ENCODE results near the gene SELENOO. TPM values are rescaled to one million over a fixed set of nuclear protein-coding genes. Genes with fewer than 3 reads are reported as not detected.
A peak's percentile ranks its signal among the peaks of the same experiment; 100 is the strongest.

SELENOO gene
- total and polyA plus RNA-seq, 12 donors: 9.6 to 29.8 (median 12.2) TPM

- Histone ChIP-seq H3K4me3 (peak within 1 kb of the TSS; percentile 52 to 94 (median 77)), H3K27me3 (no peaks in the 10 kb centered on the region), H3K27ac (peak within 1 kb of the TSS; percentile 19 to 85 (median 72)), H3K4me1 (peaks cover 13 to 48% (median 33%) of the 10 kb centered on the region in 9 donors), H3K36me3 (peaks cover 0 to 41% (median 0%) of the 10 kb centered on the region in 9 donors), H3K9me3 (no peaks in the 10 kb centered on the region)
- TF ChIP-seq, protein P1, sequence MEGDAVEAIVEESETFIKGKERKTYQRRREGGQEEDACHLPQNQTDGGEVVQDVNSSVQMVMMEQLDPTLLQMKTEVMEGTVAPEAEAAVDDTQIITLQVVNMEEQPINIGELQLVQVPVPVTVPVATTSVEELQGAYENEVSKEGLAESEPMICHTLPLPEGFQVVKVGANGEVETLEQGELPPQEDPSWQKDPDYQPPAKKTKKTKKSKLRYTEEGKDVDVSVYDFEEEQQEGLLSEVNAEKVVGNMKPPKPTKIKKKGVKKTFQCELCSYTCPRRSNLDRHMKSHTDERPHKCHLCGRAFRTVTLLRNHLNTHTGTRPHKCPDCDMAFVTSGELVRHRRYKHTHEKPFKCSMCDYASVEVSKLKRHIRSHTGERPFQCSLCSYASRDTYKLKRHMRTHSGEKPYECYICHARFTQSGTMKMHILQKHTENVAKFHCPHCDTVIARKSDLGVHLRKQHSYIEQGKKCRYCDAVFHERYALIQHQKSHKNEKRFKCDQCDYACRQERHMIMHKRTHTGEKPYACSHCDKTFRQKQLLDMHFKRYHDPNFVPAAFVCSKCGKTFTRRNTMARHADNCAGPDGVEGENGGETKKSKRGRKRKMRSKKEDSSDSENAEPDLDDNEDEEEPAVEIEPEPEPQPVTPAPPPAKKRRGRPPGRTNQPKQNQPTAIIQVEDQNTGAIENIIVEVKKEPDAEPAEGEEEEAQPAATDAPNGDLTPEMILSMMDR (IDR thresholded peaks at IDR 0.05): no peak
- ATAC-seq (peak; percentile 64 to 86 (median 74)), DNase-seq (peak; percentile 69 to 85)
- intact Hi-C loops (cut with DNase I): loop anchor here in 7 of 10 donors (5.0 kb wide), 4 partner anchors 76 to 246 kb away; partner anchors contain the start of genes DENND6B (in 3 of the 7) and PPP6R2 (in 2 of the 7)
- 1 to 2% methylated on average over 70 to 81 of the region's 81 CpGs for WGBS, 2 donors
Measured at GRCh38 chr22:50250555-50251476, 50.0 kb downstream of the SELENOO start, which contains the start of gene HDAC10. Gene HDAC10, minus strand, starts transcription at chr22:50251265. Its CDS starts 233 bp downstream, at chr22:50251032.

DNA sequence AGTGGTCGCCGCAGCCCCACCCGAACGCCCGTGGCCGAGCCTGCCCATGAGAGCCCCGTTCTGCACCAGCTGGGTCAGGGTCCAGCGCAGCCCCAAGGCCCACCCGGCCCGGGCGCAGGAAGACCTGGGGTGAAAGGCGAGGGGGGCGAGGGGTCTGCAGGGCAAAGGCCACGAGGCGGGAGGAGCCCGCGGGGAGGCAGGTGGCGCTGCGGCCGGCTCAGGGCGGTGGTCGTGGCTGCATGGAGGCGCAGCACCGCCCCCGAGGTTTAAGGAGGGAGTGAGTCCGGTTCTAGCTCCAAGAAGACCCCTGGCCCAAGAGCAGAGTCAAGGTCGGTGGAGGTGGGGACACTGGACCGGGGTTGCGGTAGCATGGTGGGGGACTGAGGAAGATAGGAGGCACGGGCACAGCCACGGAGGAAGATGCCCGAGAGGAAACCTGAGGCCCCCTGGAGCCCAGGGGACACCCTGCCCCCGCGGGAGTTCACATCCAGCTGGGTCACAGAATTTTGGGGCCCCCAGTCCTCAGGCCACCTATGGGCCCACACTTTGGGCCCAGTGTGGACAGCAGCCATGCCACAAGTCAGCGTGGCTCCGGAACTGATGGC lies 50.8 kb downstream of the SELENOO start:
- H3K27ac ChIP-seq: peak overlapping the region; percentile 19 to 85 (median 72)

DNA sequence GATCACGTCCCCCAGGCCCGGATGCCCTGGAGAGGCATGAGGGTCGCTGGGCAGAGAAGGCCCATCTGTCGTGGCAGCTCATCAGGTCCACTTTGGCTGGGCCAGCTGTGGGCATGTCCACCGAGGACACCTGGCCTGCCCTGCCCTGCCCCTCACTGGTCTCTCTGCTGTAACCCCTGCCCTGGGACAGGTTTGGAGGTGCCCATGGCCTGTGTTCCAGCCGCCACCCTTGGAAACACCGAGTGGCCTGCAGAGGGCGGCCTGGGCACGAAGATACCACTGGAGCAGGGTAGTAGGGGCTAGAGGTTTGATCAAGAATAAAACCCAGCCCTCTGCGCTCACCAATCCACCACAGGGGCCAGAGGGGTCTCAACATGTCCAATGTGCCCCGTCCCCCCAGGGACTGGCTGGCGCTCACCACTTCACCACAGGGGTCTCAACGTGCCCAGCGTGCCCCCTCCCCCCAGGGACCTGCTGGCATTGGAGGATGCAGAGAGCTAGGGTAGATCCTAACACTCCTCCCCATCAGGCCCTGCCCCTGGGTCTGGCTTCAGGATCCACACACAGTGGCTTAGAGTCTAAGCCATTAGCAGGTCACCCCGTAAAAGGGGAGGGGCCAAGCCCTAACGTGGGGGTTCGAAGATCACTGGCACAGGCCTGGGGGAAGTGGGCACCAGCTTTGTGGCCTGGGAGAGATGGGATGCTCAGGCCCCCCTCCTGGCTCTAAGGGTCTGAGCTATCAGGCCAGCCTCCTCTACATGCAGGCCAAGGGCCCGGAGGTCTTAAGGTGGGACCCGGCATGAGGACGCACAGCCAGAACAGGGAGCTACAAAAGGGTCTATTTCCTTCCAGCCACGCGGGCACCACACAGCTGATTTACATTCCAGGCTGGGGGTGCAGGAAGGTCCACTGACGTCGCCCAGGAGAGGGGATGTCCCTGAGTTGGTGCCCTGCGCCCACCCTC lies 51.6 kb downstream of the SELENOO start:
- DNase-seq (peak; percentile 76 to 78), ATAC-seq (peak; percentile 56 to 86 (median 78))
- WGBS, 2 donors: 52 to 53% methylated on average over 25 of the region's 25 CpGs
- H3K9me3 ChIP-seq: no peaks in the 10 kb centered on the region
- intact Hi-C loops (cut with DNase I): loop anchor here in 8 of 10 donors (2.0 to 5.0 kb wide), 5 partner anchors 75 to 245 kb away; partner anchors contain the start of genes PPP6R2 (in 4 of the 8) and DENND6B (in 3 of the 8)
- no peaks in the 10 kb centered on the region for H3K27me3 ChIP-seq
- peaks cover 0 to 32% (median 0%) of the 10 kb centered on the region in 9 donors for H3K36me3 ChIP-seq
- peaks cover 10 to 43% (median 28%) of the 10 kb centered on the region in 9 donors for H3K4me1 ChIP-seq
- H3K4me3 ChIP-seq: peak overlapping the region in 8 of 10 donors; percentile 73 to 94 (median 80)
- TF ChIP-seq, protein P1 (IDR thresholded peaks at IDR 0.05): peak; percentile 47 to 82 (median 72)
- peak overlapping the region in 7 of 10 donors; percentile 19 to 85 (median 82) for H3K27ac ChIP-seq

More for the DNA sequence above, 50.8 kb downstream of the SELENOO start:
- Histone ChIP-seq H3K4me1 (peaks cover 10 to 45% (median 28%) of the 10 kb centered on the region in 9 donors), H3K4me3 (peak overlapping the region; percentile 52 to 94 (median 77)), H3K9me3 (no peaks in the 10 kb centered on the region), H3K36me3 (peaks cover 0 to 40% (median 0%) of the 10 kb centered on the region in 9 donors), H3K27me3 (no peaks in the 10 kb centered on the region)
- DNase-seq (no peak), ATAC-seq (peak in 4 of 8 donors; percentile 1 to 10 (median 1))
- TF ChIP-seq, protein P1 (IDR thresholded peaks at IDR 0.05): no peak
- intact Hi-C loops (cut with DNase I): loop anchor here in 8 of 10 donors (2.0 to 5.0 kb wide), 5 partner anchors 76 to 246 kb away; partner anchors contain the start of genes PPP6R2 (in 4 of the 8) and DENND6B (in 3 of the 8)
- 13 to 15% methylated on average over 36 of the region's 36 CpGs for WGBS, 2 donors

All from heart right ventricle (tissue), 16 donors.